Right ventricle myocardium inferior (tissue), 1 donor: ENCODE measurements around the gene KRI1. TPM values are rescaled to one million over a fixed set of nuclear protein-coding genes. Genes with fewer than 3 reads are reported as not detected.

Source experiments
- ATAC-seq: fragments of 200-7000 bp; cut with Tn5 transposase; one replicate; pipeline ENCODE4 v1.9.1; 2020; ENCODE audit warnings: mild to moderate bottlenecking, moderate library complexity
- DNase-seq: peaks from one replicate; pipeline ENCODE4 v3.0.0; 2021; ENCODE audit errors: missing footprints
- intact Hi-C: fragments of 100-400 bp; cut with DNase I; formaldehyde crosslinking; loops from one replicate; pipeline ENCODE4 v1.11.0; 2022
- long read RNA-seq: library from polyadenylated mRNA; unstranded; transcript quantifications from one replicate; pipeline ENCODE4 v2.0.0, GENCODE V29; 2021
- total RNA-seq: library from RNA; stranded (reverse); fragmentation: NEBNext Ultra II Directional; extraction: Animal tissue kit (Norgen Biotek cat#: 25700); gene quantifications from one replicate; pipeline ENCODE4 v1.2.1, GENCODE V29; 2021
- donor health status: DM: no; HTN: yes; CAD: no; lungs with severe emphysema.

The KRI1 gene
- 10.8 TPM for total RNA-seq
- long read RNA-seq, transcript KRI1-201 (19 exons, 3,023 nt): major isoform, 5 of 9 reads
- long read RNA-seq, partial matches to known transcripts: 1 of 9 reads
- long read RNA-seq, other reads (novel, unspliced or antisense): 3 of 9 reads

DNA sequence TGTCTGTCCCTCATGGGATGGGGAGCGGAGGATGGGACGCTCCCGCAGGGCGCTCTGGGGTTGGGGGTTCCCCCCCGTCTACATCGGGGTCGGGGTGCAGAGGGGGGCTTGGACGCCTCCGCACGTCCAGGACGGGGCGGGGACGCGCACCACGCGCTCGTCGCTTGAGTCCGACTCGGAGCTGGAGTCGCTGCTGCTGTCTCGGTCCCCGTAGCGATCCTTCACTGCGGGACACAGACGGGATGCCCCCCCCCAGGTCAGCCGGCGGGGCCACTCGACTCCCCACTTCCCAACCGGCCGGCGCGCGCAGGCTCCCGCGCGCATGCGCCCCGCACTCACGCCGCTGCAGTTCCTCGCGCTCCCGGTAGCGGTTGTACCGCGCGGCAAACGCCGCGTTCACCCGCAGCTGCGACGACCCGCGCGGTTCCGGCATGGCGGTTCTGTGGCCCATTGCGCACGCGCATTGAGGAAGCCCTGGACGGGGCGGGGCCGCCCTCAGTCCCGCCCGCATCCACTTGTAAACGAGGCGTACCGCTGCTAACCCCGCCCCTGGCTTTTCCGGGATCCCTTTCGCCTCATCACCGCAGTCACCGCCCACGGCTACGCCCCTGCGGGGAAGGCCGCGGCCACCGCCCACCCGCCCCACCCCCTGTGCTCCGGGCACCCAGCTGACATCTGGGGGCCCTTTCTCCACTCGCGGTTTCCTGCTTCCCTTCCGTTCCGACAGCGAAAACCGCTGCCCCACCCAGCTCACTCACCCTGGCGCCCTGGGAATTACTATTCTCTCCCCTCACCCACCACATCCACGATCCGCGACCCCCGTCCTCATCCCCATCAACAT, at the start of gene KRI1:
TSS of gene KRI1 (minus strand) at position 444 of the 841 bp plus-strand sequence. CDS start at position 433, 11 bp downstream.
- intact Hi-C loops: loop anchor here (2.0 to 5.0 kb wide), 4 partner anchors 21 to 88 kb away; partner anchors contain the start of genes ILF3 and KEAP1
- ATAC-seq: peak; percentile 87
- peak; percentile 99 for DNase-seq

DNA sequence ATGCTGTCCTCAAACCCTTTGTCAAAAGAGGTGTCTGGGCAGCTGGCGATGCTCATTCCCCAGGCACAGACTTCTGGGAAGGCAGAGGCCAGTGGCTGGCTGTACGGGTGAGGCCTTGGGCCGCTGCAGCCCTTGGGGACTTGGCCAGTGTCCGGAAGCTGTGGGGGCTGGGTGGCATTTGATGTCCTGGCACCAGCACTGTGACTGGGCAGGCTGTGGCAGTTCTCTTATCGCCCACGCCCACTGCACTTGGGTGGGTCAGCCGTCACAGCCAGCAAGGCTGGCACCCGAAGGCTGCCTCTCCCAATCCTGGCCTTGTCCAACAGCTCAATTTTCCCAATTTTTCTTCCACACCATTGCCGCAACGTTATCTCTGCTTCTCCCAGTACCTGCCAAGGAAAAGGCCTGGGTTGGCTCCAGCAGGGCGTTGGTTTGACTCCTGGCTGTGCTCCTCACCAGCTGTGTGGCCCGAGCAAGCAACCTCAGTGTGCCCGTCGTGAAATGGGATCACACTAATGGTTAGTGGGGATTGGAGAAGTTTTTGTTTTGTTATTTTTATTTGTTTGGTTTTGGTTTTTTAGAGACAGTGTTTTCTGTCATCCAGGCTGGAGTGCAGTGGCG, 46.8 kb upstream of the KRI1 start:
- ATAC-seq: peak; percentile 98
- intact Hi-C loops: no loop called here
- peak; percentile 84 for DNase-seq

DNA sequence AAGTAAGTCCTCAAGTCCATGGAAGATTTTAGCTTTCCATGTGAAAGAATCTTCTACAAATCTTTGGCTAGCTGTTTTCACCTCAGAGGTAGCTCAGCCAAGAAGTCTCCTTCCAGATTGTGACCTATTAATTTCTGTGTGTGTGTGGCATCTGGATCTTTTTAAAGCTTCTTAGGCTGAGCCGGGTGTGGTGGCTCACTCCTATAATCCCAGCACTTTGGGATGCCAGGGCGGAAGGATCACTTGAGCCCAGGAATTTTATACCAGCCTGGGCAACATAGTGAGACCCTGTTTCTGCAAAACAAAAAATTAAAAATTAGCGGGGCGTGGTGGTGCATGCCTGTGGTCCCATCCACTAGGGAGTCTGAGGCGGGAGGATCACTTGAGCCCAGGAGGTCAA, 46.1 kb upstream of the KRI1 start:
- ATAC-seq (no peak), DNase-seq (no peak)
- intact Hi-C loops: no loop called here

DNA sequence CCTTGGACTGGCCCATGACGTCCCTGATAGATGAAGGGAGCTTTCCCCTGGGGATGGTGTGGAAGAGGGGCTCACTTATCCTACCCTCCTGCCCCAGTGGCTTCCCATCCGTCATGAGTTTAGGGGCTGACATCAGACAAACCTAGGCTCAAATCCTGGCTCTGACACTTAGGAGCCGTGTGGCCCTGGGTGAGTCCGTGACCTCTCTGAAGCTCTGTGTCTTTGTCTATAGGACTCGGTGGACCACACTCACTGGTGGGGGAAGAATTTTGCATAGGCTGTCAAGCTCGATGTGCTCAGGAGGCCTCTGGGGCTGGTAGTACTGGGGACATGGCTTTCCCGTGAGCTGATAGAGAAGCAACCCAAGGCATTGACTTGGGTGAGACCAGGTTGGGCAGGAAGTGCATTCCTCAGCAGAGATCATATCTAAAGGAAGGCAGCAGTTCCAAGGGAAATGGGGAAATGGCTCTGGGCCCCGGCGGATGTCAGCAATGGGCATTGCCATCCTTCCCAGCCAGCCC, 38.7 kb upstream of the KRI1 start:
- ATAC-seq (no peak), DNase-seq (no peak)
- intact Hi-C loops: no loop called here

DNA sequence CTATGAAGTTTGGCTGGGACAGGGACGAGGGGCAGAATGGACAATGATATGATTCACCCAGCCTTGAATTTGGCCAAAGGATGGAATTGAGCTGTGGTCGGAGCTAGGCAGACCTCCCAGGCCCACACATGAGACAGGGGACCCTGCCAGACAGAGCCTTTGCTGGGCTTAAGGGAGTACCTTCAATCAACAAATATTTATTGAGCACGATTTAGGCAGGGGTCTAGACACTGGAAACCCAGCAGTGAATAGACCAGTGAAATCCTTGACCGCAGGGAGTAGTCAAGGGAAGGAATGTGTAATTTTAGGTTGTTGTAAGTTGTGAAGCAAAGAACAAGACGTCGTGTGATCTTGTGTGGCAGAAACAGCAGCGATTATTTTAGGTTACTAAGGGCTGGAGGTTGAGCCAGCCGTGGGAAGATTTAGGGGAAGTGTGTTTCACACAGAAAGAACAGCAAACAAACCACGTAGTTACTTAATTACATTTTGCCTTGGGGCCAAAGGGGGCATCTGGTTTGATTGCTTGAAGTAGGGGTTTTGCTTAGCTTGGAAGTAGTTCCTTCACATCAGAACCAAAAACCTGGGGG, 38.2 kb upstream of the KRI1 start:
- intact Hi-C loops: no loop called here
- ATAC-seq (no peak), DNase-seq (no peak)

DNA sequence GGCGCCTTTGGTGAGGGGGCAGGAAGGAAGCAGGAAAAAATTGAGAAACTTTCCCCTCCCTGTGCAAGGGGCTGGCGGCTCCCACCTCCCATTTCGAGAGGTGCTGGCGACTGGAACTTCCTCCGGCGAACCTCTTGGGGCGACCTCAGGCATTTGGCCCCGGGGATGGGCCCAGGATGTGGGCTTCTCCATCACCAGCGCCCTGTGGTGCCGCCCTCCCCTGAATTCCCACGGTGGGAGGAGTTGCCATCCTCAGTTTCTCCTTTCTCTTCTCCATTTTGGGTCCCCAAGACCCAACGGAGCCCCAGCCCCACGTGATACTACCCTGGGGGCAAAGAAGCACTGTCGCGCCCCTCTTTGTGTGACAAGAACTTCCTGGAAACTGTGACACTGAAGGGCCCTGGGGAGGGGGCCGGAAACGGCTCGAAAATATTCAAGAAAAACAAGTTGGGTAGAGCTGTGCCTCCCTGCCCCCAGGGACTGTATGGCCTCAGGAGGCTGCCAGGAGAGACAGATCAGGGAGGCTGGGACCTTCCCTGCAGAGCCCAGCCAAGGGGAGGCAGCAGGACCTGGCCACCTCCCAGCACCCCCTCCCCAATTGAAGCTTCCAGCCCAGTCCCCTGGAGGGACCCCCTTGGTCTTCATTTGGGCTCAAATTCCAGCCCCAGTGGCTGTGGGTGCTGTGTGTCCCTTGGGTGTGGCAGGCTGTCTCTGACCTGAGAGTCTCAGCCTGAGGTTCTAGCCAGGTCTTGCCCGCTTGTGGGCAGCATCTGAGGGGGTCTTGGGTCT, 37.5 kb upstream of the KRI1 start:
- peak; percentile 70 for DNase-seq

DNA sequence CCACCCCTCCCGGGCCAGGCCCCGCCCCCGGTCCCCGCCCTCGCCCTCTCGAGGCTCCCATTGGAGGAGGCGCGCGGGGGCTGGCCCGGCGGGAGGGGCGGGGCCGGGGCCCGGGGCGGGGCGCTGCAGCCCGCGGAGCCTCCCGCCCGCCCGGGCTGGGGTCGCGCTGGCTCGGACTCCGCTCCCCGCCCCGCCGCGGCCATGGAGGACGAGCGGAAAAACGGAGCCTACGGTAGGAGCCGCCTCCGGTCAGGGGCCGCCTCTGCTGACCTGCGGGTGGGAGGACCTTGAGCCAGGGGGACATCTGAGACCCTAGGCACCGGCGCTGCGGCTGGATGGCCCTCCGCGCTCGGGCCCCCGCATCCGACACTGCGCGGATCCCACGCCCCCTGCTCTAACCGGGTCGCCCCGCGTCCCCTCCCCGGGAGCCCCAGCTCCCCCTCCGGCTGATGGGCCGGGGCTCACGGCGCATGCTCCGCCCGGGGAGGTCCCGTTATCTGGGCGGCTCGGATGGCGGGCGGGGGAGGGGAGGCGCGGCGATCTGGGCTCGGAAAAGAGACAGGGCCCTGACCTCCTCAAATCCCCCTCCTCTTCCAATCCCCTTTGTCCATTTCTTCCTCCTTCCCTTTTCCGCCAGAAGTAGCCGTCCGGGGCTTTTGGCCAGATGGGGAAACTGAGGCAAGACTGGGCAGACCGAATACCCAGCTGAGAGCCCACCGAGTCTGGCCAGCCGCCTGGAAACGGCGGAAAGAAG, 36.7 kb upstream of the KRI1 start:
- DNase-seq (peak; percentile 93), ATAC-seq (peak; percentile 99)
- intact Hi-C loops: no loop called here

More for the DNA sequence above, 37.5 kb upstream of the KRI1 start:
- intact Hi-C loops: no loop called here
- peak; percentile 4 for ATAC-seq

DNA sequence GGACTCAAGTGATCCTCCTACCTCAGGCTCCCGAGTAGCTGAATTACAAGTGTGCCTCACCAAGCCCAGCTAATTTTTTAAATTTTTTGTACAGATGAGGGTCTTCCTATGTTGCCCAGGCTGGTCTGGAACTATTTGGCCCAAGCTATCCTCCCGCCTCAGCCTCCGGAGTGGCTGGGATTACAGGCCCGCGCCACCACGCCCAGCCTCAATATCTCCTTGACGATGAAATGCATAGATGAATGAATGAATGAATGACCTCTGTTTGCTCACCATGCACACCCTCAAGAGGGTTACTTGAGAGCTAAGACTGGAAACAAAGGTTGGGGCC, 36.2 kb upstream of the KRI1 start:
- intact Hi-C loops: no loop called here
- DNase-seq (no peak), ATAC-seq (no peak)

DNA sequence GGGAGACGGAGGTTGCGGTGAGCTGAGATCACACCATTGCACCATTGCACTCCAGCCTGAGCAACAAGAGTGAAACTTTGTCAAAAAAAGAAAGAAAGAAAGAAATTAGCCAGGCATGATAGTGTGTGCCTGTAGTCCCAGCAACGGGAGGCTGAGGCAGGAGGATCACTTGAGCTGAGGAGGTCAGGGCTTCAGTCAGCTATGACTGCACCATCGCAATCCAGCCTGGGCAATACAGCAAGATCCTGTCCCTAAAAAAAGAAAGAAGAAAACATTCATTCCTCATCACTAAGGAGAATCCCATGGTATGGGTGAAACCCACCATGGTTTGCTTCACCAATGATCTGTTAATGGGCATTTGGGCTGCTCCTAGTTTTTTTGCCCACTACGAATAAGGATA, 34.3 kb upstream of the KRI1 start:
- DNase-seq: no peak
- intact Hi-C loops: no loop called here
- ATAC-seq: no peak

DNA sequence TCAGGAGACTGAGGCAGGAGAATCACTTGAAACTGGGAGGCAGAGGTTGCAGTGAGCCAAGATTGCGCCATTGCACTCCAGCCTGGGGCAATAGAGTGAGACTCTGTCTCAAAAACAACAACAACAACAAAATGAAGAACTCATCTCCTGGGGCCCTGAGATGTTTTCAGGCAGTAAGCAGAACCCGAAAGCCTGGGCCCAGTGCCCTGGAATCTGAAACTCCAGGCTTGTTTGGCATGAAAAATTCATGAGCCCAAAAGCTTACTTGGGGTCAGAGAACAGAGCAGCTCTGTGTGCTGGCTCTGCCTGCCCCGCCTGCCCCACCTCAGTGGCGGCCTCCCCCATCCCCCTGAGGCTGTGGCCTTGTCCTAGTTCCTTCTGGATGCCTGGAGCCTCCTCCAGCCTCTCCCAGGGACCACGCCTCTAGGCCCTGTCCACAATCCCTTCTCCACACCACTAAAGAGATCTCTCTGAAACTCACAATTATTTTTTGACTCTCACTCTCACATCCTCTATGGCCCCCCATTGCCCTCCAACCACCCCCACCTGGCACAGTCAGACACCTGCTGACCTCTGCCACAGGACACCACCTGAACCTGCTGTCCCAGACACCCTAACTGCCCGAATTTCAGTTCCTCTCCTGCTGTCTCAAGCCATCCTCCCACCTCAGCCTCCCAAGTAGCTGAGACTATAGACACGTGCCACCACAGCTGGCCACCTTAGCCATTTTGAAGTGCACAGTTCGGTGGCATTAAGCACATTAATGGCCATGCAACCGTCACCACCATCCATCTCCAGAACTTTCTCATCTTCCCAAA, 28.2 kb upstream of the KRI1 start:
- peak; percentile 80 for ATAC-seq
- DNase-seq: no peak
- intact Hi-C loops: no loop called here

DNA sequence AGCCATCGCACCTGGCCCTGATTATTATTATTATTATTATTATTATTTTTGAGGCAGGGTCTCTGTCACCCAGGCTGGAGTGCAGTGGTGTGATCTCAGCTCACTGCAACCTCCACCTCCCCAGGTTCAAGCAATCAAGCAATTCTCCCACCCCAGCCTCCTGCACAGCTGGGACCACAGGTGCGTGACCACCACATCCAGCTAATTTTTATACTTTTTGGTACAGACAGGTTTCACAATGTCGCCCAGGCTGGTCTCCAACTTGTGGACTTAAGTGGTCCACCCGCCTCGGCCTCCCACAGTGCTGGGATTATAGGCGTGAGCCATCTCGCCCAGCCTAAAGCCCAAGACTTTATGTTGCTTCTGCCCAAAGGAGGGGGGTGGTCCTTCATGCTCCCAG, 27.3 kb upstream of the KRI1 start:
- DNase-seq (no peak), ATAC-seq (no peak)
- intact Hi-C loops: no loop called here

DNA sequence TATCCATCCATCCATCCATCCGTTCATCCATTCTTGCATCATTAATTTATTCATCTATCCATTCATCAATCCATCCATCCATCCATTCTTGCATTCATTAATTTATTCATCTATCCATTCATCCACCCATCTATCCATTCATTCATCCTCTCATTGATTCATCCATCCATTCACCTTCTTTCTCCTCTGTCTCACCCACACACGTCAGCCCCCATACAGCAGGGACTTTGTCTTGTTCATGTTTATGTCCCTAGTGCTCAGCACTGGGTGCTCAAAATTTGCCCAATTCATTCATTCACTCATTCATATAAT, 22.0 kb upstream of the KRI1 start:
- intact Hi-C loops: no loop called here
- DNase-seq (no peak), ATAC-seq (no peak)

DNA sequence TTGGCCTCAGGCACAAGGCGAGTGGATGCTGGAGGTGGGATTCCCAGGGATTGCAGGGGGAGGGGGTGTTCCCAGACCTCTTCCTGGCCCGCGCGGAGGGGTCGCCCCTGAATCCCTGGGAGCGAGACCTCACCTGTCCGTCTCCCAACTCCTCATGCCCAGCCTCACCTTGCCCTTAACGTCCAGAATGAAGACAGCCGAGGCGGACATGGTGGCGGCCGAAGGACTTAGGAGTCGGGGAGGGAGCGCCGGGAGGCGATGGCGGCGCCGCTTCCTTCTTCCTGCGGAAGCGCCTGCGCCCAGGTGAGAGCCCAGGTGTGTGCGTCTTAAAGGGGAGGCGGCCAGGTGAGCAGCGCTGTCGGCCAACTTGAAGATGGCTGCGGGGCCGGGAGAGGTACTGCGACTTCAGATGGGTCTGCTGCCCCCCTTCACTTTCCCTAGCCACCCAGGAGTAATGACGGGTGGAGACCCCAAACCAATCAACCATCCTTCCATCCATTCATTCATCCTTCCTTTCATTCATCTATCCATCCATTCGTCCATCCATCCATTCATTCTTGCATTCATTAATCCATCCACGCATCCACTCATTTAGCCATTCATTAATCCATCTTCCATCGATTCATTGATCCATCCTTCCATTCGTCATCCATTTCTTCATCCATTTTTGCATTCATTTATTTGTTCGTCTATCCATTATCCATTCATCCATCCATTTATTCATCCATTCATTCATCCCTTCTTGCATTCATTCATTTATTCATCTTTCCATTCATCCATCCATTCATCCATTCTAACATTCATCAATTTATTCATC, 21.4 kb upstream of the KRI1 start, which contains the start of gene AP1M2:
TSS of gene AP1M2 (minus strand) at position 291 of the 817 bp plus-strand sequence. CDS start at position 210, 81 bp downstream.
- no peak for DNase-seq
- intact Hi-C loops: no loop called here
- ATAC-seq: no peak

DNA sequence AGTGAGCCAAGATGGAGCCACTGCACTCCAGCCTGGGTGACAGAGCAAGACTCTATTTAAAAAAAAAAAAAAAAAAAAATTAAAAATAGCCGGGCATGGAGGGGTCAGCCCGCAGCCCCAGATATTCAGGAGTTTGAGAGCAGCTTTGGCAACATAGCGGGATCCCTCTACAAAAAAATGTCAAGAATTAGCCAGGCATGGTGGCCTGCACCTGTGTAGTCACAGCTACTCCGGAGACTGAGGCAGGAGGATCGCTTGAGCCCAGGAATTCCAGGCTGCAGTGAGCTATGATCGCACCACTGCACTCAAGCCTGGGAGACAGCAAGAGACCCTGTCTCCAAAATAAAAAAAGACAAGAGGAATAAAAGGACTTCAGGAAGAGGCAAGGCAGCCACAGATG, 20.6 kb upstream of the KRI1 start:
- DNase-seq (no peak), ATAC-seq (no peak)
- intact Hi-C loops: no loop called here

DNA sequence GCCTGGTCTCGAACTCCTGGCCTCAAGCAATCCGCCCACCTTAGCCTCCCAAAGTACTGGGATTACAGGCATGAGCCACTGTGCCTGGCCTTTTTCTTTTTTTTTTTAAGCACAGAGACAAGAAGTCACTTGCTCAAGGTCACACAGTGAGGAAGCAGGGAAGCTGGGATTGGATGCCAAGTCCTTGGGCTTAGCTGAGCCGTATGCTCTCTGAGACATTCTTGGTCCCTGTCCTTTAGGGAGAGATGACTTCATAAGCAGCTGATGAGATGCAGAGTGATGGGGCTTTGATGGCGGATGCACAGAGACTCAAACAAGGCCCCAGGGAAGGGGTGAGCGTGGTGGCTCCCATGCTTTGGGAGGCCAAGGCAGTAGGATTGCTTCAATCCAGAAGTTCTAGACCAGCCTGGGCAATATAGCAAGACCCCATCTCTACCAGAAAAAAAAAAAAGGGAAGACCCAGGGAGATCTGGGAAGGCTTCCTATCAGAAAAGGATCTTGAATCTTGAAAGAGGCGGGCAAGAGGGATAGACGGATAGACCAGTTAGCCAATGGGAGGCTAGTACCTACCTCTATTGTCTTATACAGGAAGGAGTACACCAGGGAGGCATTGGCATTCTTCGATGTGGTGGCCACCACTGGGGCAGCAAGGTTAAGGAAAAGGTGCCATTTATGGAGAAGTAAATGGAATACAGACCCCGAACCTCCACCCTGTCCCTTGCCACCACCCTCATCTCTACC, 17.4 kb upstream of the KRI1 start:
- intact Hi-C loops: no loop called here
- ATAC-seq (no peak), DNase-seq (no peak)

DNA sequence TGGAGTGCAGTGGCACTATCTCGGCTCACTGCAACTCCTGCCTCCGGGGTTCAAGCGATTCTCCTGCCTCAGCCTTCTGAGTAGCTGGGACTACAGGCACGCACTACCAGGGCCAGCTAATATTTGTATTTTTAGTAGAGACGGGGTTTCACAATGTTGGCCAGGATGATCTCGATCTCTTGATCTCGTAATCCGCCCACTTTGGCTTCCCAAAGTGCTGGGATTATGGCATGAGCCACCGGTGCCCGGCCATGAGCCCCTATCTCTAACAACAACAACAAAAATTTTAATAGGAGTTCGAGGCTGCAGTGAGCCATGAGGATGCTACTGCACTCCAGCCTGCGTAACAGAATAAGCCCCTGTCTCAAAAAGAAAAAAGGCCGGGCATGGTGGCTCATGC, 16.3 kb upstream of the KRI1 start:
- DNase-seq (no peak), ATAC-seq (no peak)
- intact Hi-C loops: no loop called here
